Non-pigmented ciliary epithelial cell (primary cell): ENCODE data around the gene CYLD.

Experiments
- DNase-seq: peaks from one replicate; pipeline ENCODE4 v3.0.0-alpha.2; 2010; ENCODE audit warnings: low read depth

CYLD gene

GRCh38 chr16:50847166-50847565 is 105.3 kb downstream of the CYLD start:
- DNase-seq: no peak

DNA sequence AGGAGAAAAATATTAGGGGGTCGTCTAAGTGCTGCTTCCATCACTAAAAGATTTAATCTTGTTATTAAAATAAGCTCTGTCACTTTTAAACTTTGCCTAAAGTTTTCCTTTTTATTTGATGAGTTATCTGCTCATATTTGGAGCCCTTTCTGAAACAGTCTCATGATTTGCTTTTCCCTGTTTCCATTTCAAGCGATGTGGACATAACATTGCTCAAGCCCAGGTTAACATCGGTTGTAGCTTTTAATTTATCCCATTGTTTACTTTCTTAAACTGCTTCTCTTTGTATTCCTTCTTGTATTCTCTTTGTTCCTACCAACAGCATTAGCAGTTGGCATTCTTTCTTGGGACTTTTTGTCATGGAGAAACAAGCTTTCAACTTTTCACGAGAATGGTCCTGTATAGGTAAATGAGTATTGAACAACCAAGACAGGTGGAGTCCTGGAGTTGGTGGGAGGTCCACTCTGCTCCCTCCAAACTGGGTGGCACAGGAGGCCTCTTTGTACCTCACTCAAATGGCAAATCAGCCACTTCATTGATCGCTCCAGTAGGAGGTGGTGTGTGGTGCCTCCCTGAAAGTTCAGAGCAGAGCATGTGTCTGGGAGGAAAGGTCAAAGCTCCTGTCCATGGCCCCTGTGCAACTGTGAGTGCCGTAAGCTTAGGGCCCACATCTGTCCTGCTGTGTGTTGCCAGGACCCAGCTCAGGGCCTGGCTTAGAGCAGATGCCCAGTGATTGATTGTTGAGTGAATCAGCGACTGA is 107.0 kb downstream of the CYLD start:
- DNase-seq: no peak
